ENCODE measurements around the gene NUP153.

Gene NUP153

GRCh38 chr6:17721671-17722070, 14.9 kb upstream of the NUP153 start:
- H3K27ac ChIP-seq, result no peak overlapping the region
- no peaks in the 10 kb centered on the region for H3K27me3 ChIP-seq (ENCODE audit: insufficient read depth, low read depth)
- no peaks in the 10 kb centered on the region for H3K36me3 ChIP-seq (ENCODE audit: insufficient read depth)
- H2AFZ ChIP-seq (ENCODE audit: low read depth), result no peak overlapping the region
- no peak overlapping the region for H3K4me2 ChIP-seq
- no peaks in the 10 kb centered on the region for H3K4me1 ChIP-seq (ENCODE audit: low read depth, poor library complexity, severe bottlenecking)
- no peak overlapping the region for H3K9ac ChIP-seq
- no peaks in the 10 kb centered on the region for H3K79me2 ChIP-seq (ENCODE audit: insufficient read depth, low read depth)
- no peak overlapping the region for H3K4me3 ChIP-seq (IDR thresholded peaks at IDR 0.05; ENCODE audit: insufficient read depth, low read depth, low read length)
- no peaks in the 10 kb centered on the region for H4K20me1 ChIP-seq (ENCODE audit: insufficient read depth)
- TF ChIP-seq, protein P1, sequence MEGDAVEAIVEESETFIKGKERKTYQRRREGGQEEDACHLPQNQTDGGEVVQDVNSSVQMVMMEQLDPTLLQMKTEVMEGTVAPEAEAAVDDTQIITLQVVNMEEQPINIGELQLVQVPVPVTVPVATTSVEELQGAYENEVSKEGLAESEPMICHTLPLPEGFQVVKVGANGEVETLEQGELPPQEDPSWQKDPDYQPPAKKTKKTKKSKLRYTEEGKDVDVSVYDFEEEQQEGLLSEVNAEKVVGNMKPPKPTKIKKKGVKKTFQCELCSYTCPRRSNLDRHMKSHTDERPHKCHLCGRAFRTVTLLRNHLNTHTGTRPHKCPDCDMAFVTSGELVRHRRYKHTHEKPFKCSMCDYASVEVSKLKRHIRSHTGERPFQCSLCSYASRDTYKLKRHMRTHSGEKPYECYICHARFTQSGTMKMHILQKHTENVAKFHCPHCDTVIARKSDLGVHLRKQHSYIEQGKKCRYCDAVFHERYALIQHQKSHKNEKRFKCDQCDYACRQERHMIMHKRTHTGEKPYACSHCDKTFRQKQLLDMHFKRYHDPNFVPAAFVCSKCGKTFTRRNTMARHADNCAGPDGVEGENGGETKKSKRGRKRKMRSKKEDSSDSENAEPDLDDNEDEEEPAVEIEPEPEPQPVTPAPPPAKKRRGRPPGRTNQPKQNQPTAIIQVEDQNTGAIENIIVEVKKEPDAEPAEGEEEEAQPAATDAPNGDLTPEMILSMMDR (conservative IDR thresholded peaks at IDR 0.05; ENCODE audit: low read depth, low read length), result no peak

DNA sequence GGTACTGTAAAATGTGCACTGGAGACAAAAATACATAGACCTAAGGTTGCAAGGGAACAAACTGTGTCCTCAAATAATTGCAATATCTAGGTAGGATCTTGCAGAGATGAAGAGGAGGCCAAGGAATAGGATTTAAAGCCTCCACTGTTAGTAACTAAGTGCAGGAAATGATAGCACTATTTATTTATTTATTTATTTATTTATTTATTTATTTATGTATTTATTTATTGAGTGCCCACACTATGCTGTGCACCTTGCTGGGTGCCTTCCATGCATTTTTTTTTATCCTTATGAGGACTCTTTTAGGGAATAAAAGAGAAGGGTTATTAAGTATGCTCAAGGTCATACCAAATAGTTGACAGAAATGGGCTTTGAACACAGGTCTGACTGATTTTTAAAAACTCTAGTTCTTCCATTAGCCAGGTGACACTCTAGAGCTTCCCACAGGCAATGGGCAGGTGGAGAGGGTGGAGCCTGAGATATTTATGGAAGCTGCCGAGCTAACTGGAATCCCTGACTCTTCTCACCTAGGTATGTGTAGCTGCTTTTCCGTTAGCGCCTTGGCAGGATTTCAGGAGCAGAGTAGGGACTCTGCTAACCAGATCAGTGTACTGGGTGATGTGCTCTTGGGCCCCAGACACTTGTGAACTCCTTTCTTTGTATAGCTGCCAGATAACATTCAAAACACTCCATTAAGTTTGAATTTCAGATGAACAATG, 12.8 kb upstream of the NUP153 start:
- Histone ChIP-seq H4K20me1 (ENCODE audit: insufficient read depth) (no peaks in the 10 kb centered on the region), H2AFZ (ENCODE audit: low read depth) (no peak overlapping the region), H3K79me2 (ENCODE audit: insufficient read depth, low read depth) (no peaks in the 10 kb centered on the region), H3K4me1 (ENCODE audit: low read depth, poor library complexity, severe bottlenecking) (no peaks in the 10 kb centered on the region), H3K4me3 (IDR thresholded peaks at IDR 0.05; ENCODE audit: insufficient read depth, low read depth, low read length) (no peak overlapping the region), H3K27ac (no peak overlapping the region), H3K4me2 (no peak overlapping the region), H3K36me3 (ENCODE audit: insufficient read depth) (no peaks in the 10 kb centered on the region), H3K9ac (no peak overlapping the region), H3K27me3 (ENCODE audit: insufficient read depth, low read depth) (no peaks in the 10 kb centered on the region)
- TF ChIP-seq, protein P1 (conservative IDR thresholded peaks at IDR 0.05; ENCODE audit: low read depth, low read length), result no peak

DNA sequence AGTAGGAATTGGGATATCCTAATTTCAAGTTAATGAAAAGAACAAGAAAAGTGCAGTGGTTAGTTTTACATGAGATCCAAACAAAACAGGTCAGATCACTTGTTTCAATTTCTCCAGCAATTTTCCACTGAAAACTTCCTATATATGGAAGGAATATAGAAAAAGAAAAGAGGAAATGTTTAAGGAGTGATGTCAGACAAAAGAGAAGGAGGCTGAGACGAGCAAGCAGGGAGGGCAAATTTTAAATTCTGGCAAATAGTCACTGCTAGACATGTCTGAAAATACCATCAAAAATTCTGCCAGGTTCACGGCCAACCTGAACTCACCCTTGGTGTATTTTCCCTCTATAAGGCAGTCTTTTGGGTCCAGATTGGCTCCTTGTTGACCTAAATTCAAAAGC, 9.5 kb upstream of the NUP153 start:
- no peak overlapping the region for H3K9ac ChIP-seq
- H3K4me2 ChIP-seq, result no peak overlapping the region

GRCh38 chr6:17714879-17715851, 8.4 kb upstream of the NUP153 start:
- no peak overlapping the region for H3K4me2 ChIP-seq
- no peak overlapping the region for H3K9ac ChIP-seq

More for the DNA sequence above, 9.5 kb upstream of the NUP153 start:
- H3K27me3 ChIP-seq (ENCODE audit: insufficient read depth, low read depth), result no peaks in the 10 kb centered on the region
- H3K27ac ChIP-seq, result no peak overlapping the region
- H3K4me3 ChIP-seq (IDR thresholded peaks at IDR 0.05; ENCODE audit: insufficient read depth, low read depth, low read length), result no peak overlapping the region
- H2AFZ ChIP-seq (ENCODE audit: low read depth), result no peak overlapping the region
- H3K79me2 ChIP-seq (ENCODE audit: insufficient read depth, low read depth), result no peaks in the 10 kb centered on the region
- no peaks in the 10 kb centered on the region for H3K36me3 ChIP-seq (ENCODE audit: insufficient read depth)
- TF ChIP-seq, protein P1 (conservative IDR thresholded peaks at IDR 0.05; ENCODE audit: low read depth, low read length), result no peak
- H4K20me1 ChIP-seq (ENCODE audit: insufficient read depth), result no peaks in the 10 kb centered on the region
- H3K4me1 ChIP-seq (ENCODE audit: low read depth, poor library complexity, severe bottlenecking), result no peaks in the 10 kb centered on the region

More at GRCh38 chr6:17714879-17715851, 8.4 kb upstream of the NUP153 start:
- H2AFZ ChIP-seq (ENCODE audit: low read depth), result no peak overlapping the region
- H3K4me1 ChIP-seq (ENCODE audit: low read depth, poor library complexity, severe bottlenecking), result no peaks in the 10 kb centered on the region
- H4K20me1 ChIP-seq (ENCODE audit: insufficient read depth), result no peaks in the 10 kb centered on the region
- no peak overlapping the region for H3K27ac ChIP-seq
- H3K27me3 ChIP-seq (ENCODE audit: insufficient read depth, low read depth), result no peaks in the 10 kb centered on the region
- H3K79me2 ChIP-seq (ENCODE audit: insufficient read depth, low read depth), result no peaks in the 10 kb centered on the region
- TF ChIP-seq, protein P1 (conservative IDR thresholded peaks at IDR 0.05; ENCODE audit: low read depth, low read length), result no peak
- H3K4me3 ChIP-seq (IDR thresholded peaks at IDR 0.05; ENCODE audit: insufficient read depth, low read depth, low read length), result no peak overlapping the region
- H3K36me3 ChIP-seq (ENCODE audit: insufficient read depth), result no peaks in the 10 kb centered on the region

Measured in KMS-11 (cell line).